ENCODE results near the gene HSPB1. TPM values are rescaled to one million over a fixed set of nuclear protein-coding genes. Genes with fewer than 3 reads are reported as not detected.

Gene HSPB1
- total RNA-seq, 1 donor from 2014 or later: 3,584 TPM

- no peak for TF ChIP-seq CTCF (IDR thresholded peaks at IDR 0.05)
- DNase-seq (ENCODE audit: low spot score in 2 of 2): no peak
- no peak overlapping the region for H3K27ac ChIP-seq
- intact Hi-C loops (cut with DNase I): no loop called here
- H3K27me3 ChIP-seq: peaks cover 5% of the 10 kb centered on the region
- H3K36me3 ChIP-seq: no peaks in the 10 kb centered on the region
- H3K4me1 ChIP-seq: peaks cover 3 to 5% of the 10 kb centered on the region in 2 donors
- peak overlapping the region; percentile 47 for H3K4me3 ChIP-seq
- no peaks in the 10 kb centered on the region for H3K9me3 ChIP-seq
Measured at GRCh38 chr7:76260171-76260703, 42.2 kb upstream of the HSPB1 start.

DNA sequence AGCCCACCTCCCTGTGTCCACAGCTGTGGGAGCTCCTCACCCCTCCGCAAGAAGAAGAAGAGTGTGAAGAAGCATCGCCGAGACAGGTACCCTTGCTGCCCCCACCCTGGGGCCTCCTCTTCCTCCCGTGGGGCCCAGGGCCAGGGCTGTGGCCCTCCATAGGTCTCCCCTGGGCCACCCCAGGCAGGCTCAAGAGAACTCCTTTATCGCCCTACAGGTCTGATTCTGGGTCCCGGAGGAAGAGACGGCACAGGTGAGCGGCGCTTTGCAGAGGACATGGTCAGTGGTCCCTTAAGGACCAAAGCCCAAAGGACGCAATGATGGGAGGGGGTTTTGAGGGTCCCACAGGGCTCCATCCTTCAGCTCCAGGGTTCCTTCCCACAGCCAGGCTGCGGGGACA, 41.1 kb upstream of the HSPB1 start:
- no peaks in the 10 kb centered on the region for H3K9me3 ChIP-seq
- H3K4me3 ChIP-seq: no peak overlapping the region
- no peak overlapping the region for H3K27ac ChIP-seq
- H3K4me1 ChIP-seq: peaks cover 3 to 5% of the 10 kb centered on the region in 2 donors
- no peaks in the 10 kb centered on the region for H3K36me3 ChIP-seq
- intact Hi-C loops (cut with DNase I): no loop called here
- no peak for TF ChIP-seq CTCF (IDR thresholded peaks at IDR 0.05)
- peaks cover 5% of the 10 kb centered on the region for H3K27me3 ChIP-seq
- DNase-seq (ENCODE audit: low spot score in 2 of 2): no peak

GRCh38 chr7:76261931-76262330, 40.5 kb upstream of the HSPB1 start:
- intact Hi-C loops (cut with DNase I): no loop called here
- Histone ChIP-seq H3K9me3 (no peaks in the 10 kb centered on the region), H3K4me1 (peaks cover 4 to 9% of the 10 kb centered on the region in 2 donors), H3K27me3 (peaks cover 9% of the 10 kb centered on the region), H3K36me3 (no peaks in the 10 kb centered on the region), H3K27ac (no peak overlapping the region), H3K4me3 (no peak overlapping the region)
- no peak for TF ChIP-seq CTCF (IDR thresholded peaks at IDR 0.05)
- DNase-seq (ENCODE audit: low spot score in 2 of 2): no peak

DNA sequence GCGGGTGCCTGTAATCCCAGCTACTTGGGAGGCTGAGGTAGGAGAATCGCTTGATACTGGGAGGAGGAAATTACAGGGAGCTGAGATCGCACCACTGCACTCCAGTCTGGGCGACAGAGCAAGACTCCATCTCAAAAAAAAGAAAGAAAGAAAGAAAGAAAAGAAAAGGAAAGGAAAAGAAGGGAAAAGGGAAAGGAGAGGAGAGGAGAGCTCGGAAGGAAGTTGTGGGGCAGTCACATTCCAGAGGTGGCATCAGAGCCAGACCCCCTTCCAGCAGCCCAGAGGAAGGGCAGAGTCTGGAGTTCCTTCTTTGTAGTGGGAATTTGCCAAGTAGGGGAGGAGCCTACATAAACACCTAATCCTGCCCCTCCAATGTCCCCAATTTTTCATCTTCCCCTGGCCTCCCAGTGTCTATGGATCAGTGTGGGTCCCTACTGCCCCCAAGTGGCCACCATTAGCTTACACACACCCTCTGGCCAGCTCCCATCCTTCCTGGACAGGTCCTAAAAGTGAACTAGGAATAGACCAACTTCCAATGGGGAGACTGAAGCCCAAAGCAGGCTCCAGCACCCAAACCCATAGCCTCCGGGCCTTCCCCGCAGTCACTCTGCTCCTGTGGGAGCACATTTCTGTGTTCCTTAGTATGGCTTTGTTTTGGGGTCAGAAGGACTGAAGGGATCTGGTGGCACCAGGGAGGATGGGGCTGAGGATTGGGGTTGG, 39.6 kb upstream of the HSPB1 start:
- Histone ChIP-seq H3K27me3 (peaks cover 9% of the 10 kb centered on the region), H3K4me1 (peaks cover 11 to 16% of the 10 kb centered on the region in 2 donors), H3K36me3 (no peaks in the 10 kb centered on the region), H3K27ac (no peak overlapping the region), H3K9me3 (no peaks in the 10 kb centered on the region), H3K4me3 (no peak overlapping the region)
- intact Hi-C loops (cut with DNase I): no loop called here
- DNase-seq (ENCODE audit: low spot score in 2 of 2): no peak
- peak in 2 of 3 experiments; percentile 52 to 62 for TF ChIP-seq CTCF (IDR thresholded peaks at IDR 0.05)

DNA sequence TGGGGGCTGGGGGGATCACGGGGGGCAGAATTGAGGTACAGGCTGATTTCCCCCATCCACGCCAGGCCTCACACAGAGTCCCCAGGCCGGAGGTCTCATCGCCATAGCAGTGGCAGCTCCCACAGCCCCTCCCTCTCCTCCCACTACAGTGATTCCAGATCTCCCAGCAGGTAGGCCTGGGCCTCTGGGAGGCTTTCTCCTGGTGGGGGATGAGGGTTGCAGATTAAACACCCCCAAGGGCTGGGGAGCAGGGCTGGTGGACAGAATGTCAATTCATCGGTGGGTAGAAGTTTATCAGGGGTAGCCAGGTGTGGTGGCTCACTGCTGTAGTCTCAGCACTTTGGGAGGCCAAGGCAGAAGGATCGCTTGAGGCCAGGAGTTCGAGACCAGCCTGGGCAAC, 37.2 kb upstream of the HSPB1 start:
- H3K36me3 ChIP-seq: no peaks in the 10 kb centered on the region

More for the DNA sequence above, 37.2 kb upstream of the HSPB1 start:
- no peak overlapping the region for H3K27ac ChIP-seq
- intact Hi-C loops (cut with DNase I): no loop called here
- H3K4me1 ChIP-seq: peaks cover 8 to 16% of the 10 kb centered on the region in 2 donors
- TF ChIP-seq CTCF (IDR thresholded peaks at IDR 0.05): no peak
- no peak overlapping the region for H3K4me3 ChIP-seq
- H3K27me3 ChIP-seq: peaks cover 4% of the 10 kb centered on the region
- no peaks in the 10 kb centered on the region for H3K9me3 ChIP-seq
- DNase-seq (ENCODE audit: low spot score in 2 of 2): no peak

Data from ascending aorta (tissue), 2 donors.